ENCODE measurements around the gene GAPDHS.
A peak's percentile ranks its signal among the peaks of the same experiment; 100 is the strongest.

The GAPDHS gene

DNA sequence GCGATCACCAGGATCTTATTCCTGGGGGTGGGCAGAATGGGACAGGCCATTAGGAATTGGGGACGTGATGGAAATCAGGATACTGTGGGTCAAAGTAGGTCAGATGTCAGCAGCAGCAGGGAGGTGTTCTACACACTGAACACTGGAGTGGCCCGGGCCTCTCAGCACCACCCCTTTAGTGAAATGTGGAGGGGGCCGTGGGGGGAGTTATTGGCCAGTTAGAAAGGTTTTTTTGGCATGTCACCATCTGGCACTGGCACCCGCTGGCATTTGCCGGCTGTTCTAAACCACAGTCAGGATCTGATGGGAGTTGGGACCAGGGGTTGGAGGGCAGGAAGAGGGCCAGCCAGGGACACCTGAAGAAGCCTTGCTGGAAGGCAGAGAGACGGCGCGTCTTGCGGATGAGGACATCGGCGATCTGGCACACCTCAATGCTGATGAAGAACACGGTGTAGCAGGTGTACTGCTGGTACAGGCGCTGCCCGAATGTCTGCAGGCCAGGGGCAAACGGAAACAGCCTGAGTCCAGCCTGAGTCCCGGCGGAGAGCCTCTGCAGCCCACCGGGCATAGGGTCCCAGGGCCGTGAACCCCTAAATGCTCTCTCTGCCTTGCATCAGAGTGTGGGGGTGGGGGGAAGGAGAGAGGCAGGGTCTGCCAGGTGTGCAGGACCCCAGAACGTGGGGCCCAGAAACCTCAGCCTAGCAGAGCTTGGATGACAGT lies 18.0 kb downstream of the GAPDHS start:
- H3K4me3 ChIP-seq (ENCODE audit: low read depth, low read length): no peak overlapping the region
- no peaks in the 10 kb centered on the region for H3K9me3 ChIP-seq (ENCODE audit: control insufficient read depth, insufficient read depth, low read length)
- H3K4me1 ChIP-seq (ENCODE audit: control insufficient read depth, insufficient read depth, low read length): peaks cover 3% of the 10 kb centered on the region; the same call in 1 of the 2 replicates
- H3K27me3 ChIP-seq (ENCODE audit: control insufficient read depth, insufficient read depth, low read length): 0 out of 2 replicates have a peak, but pooled peaks cover 4% of the 10 kb centered on the region
- H3K27ac ChIP-seq (ENCODE audit: low read depth, low read length): no peak overlapping the region
- no peak overlapping the region for H3K9ac ChIP-seq (ENCODE audit: low read depth, low read length)
- H3K36me3 ChIP-seq (ENCODE audit: control insufficient read depth, insufficient read depth, low read length): peaks cover 37% of the 10 kb centered on the region

DNA sequence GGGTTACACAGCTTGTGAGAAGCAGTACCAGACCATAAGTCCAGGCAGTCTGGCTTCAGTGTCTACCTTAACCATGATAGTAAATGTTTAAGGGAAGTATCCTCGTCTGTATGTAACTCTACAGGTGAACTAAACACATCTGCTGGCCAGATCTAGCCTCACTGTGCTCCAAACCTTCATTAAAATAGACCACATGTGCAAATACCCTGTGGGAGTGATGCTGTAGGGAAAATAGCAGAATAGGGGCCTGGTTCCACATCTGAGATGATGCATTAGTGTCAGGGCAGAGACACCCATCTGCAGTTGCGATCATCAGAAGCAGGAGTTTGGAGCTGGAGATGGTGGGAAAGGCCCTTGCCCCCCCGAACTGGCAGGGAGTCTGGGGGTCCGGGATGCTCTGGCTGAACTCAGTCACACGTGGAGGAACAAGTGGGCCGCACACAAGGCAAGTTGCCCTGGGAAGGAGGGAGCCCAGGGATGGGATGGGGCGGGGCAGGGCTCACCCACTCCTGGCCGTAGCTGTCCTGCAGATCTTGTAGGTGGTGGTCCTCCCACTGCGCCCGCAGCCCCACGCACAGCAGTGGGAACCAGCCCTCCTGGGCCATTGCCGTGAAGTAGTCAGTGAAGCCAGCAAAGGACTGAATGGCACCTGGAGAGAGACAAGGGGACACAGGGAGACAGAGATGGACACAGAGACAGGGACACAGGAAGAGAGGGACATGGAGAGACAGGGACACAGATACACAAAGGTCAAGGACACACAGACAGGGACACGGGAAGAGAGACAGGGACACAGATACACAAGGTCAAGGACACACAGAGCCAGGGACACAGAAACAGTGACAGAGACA lies 19.5 kb downstream of the GAPDHS start:
- Histone ChIP-seq H3K9ac (ENCODE audit: low read depth, low read length) (no peak overlapping the region), H3K36me3 (ENCODE audit: control insufficient read depth, insufficient read depth, low read length) (peaks cover 23% of the 10 kb centered on the region), H3K4me1 (ENCODE audit: control insufficient read depth, insufficient read depth, low read length) (no peaks in the 10 kb centered on the region), H3K27ac (ENCODE audit: low read depth, low read length) (no peak overlapping the region), H3K9me3 (ENCODE audit: control insufficient read depth, insufficient read depth, low read length) (no peaks in the 10 kb centered on the region), H3K4me3 (ENCODE audit: low read depth, low read length) (no peak overlapping the region), H3K27me3 (ENCODE audit: control insufficient read depth, insufficient read depth, low read length) (0 out of 2 replicates have a peak, but pooled peaks cover 13% of the 10 kb centered on the region)

DNA sequence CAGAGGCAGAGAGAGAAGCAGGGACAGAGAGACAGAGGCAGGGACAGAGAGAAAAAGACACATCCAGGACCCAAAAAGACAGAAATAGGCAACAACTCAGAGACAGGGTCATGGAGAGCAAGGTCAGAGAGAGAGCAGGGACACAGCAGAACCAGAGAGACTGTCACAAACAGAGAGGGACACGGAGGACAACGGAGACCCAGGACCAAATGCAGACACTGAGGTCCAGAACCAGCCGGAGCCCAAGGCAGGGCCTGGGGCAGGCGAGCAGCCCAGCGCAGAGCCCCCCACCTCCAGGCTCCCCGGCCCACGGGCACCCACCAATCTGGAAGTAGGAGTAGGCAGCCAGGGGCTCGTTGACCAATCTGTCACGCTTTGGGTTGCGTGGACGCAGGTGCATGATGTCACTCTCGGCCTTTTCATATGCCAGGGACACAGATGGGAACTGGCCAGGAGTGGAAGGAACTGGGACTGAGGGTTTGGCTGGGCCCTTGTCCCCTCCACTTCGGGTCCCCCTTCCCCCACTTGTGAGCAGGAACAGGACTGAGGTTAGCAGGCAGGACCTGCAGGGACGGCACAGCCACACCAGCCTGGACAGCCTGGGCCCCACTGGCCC lies 20.2 kb downstream of the GAPDHS start:
- H3K4me1 ChIP-seq (ENCODE audit: control insufficient read depth, insufficient read depth, low read length): no peaks in the 10 kb centered on the region
- H3K27ac ChIP-seq (ENCODE audit: low read depth, low read length): no peak overlapping the region
- peaks cover 16% of the 10 kb centered on the region for H3K36me3 ChIP-seq (ENCODE audit: control insufficient read depth, insufficient read depth, low read length)
- no peaks in the 10 kb centered on the region for H3K9me3 ChIP-seq (ENCODE audit: control insufficient read depth, insufficient read depth, low read length)
- peaks cover 15% of the 10 kb centered on the region for H3K27me3 ChIP-seq (ENCODE audit: control insufficient read depth, insufficient read depth, low read length)
- H3K9ac ChIP-seq (ENCODE audit: low read depth, low read length): no peak overlapping the region
- no peak overlapping the region for H3K4me3 ChIP-seq (ENCODE audit: low read depth, low read length)

DNA sequence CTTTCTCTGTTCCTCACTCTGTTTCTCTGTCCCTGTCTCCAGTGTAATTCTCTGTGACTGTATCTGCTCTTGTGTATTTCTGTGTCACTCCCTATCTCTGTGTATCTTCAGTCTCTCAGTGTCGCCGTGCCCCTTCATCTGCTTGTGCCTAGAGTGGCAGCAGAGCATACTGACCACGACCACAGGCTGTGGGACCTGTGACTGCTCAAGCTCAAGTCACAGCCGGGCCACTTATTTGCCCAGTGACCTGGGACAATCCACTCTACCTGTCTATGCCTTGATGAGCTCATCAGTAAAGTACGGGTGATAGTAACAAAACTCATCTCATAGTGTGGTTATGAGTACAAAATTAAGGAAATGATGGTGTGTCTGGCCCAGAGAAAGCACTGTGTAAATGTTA lies 20.8 kb downstream of the GAPDHS start:
- no peak overlapping the region for H3K4me3 ChIP-seq (ENCODE audit: low read depth, low read length)
- H3K9ac ChIP-seq (ENCODE audit: low read depth, low read length): no peak overlapping the region
- no peaks in the 10 kb centered on the region for H3K4me1 ChIP-seq (ENCODE audit: control insufficient read depth, insufficient read depth, low read length)
- H3K27me3 ChIP-seq (ENCODE audit: control insufficient read depth, insufficient read depth, low read length): peaks cover 21% of the 10 kb centered on the region
- no peaks in the 10 kb centered on the region for H3K9me3 ChIP-seq (ENCODE audit: control insufficient read depth, insufficient read depth, low read length)
- peaks cover 14% of the 10 kb centered on the region for H3K36me3 ChIP-seq (ENCODE audit: control insufficient read depth, insufficient read depth, low read length)
- H3K27ac ChIP-seq (ENCODE audit: low read depth, low read length): no peak overlapping the region

DNA sequence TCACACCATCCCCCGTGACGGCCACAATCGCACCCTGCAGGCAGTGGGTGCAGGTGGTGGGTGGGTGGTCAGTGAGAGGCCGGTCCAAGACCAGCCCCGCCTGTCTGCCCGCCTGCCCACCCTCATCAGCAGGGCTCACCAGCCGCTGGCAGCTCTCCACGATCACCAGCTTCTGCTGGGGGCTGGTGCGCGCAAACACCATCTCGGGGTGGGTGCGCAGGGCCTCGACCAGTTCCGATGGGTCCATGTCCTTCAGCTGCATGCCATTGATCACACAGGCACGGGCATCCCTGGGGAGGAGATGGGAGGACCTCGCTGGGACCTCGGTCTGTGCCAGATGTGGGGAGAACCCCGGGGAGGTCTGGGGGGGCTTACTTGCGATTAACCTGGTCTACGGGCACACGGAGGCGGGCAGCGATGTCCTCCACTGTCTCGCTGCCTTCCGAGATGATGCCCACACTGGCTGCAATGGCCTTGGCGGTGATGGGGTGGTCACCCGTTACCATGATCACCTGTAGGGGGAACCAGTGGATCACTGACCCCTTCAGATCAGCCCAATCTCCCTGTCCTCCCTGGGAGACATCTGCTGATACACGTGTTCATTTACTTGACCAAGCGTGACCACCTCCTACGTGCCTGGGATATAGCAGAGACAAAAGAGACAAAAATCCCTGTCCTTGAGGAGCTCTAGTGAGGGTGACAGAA lies 22.2 kb downstream of the GAPDHS start:
- Histone ChIP-seq H3K4me1 (ENCODE audit: control insufficient read depth, insufficient read depth, low read length) (no peaks in the 10 kb centered on the region), H3K9me3 (ENCODE audit: control insufficient read depth, insufficient read depth, low read length) (no peaks in the 10 kb centered on the region), H3K27me3 (ENCODE audit: control insufficient read depth, insufficient read depth, low read length) (peaks cover 32% of the 10 kb centered on the region), H3K36me3 (ENCODE audit: control insufficient read depth, insufficient read depth, low read length) (peaks cover 6% of the 10 kb centered on the region; the same call in 1 of the 2 replicates), H3K27ac (ENCODE audit: low read depth, low read length) (no peak overlapping the region), H3K4me3 (ENCODE audit: low read depth, low read length) (no peak overlapping the region), H3K9ac (ENCODE audit: low read depth, low read length) (no peak overlapping the region)

DNA sequence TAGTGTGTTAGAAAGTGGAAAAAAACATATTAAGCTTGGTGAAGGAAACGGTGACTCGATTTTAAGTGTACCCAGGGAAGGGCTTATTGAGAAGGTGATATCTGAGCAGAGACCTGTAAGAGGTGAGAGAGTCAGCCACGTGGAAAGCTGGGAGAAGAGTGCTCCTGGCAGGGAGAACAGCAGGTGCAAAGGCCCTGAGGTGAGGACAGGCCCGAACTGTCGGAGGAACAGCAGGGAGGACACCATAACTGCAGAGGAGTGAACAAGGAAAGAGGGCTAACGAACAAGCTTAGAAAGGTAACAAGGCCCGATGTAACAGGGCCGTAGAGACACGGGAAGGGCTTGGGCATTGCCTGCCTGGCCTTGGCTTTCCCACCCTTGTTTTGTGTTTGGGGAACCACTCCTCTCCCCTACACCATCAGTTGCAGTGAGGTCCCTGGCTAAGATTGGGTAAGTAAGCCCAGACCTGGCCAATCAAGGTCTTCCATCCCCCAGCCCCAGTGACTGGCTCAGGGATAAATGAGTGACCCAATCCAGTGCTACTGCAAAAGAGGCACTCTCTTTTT lies 22.9 kb downstream of the GAPDHS start:
- no peak overlapping the region for H3K4me3 ChIP-seq (ENCODE audit: low read depth, low read length)
- no peaks in the 10 kb centered on the region for H3K36me3 ChIP-seq (ENCODE audit: control insufficient read depth, insufficient read depth, low read length)
- H3K27ac ChIP-seq (ENCODE audit: low read depth, low read length): no peak overlapping the region
- H3K9ac ChIP-seq (ENCODE audit: low read depth, low read length): no peak overlapping the region
- H3K27me3 ChIP-seq (ENCODE audit: control insufficient read depth, insufficient read depth, low read length): peaks cover 37% of the 10 kb centered on the region
- H3K9me3 ChIP-seq (ENCODE audit: control insufficient read depth, insufficient read depth, low read length): no peaks in the 10 kb centered on the region
- H3K4me1 ChIP-seq (ENCODE audit: control insufficient read depth, insufficient read depth, low read length): no peaks in the 10 kb centered on the region

DNA sequence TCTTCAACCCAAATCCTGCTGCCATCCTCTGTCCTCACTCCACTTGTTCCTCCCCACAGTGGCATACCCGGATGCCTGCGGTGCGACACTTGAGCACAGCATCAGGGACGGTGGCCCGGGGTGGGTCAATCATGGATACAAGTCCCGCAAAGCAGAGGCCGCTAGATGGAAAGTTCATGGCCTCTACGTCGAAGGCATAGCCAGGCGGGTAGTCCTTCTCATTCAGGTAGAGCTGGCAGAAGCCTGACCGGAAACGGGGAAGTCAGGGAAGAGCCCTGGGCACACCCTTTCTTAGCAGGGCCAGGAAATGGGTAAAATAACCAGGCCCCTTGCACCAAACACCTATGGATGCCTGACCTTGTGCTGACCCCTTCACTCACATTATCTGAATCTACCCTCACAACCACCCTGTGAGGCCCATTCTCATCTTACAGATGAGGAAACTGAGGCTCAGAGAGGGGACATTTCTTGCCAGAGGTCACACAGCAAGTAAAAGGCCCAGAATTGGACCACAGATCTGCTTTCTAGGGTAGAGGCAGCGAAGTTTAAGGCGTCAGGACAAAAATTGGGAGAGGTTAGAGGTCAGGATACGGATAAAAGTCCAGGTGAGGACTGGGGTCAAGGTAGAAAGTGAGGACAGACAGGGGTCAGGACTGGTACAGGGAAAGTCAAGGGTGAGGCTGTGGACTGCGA lies 23.7 kb downstream of the GAPDHS start:
- Histone ChIP-seq H3K36me3 (ENCODE audit: control insufficient read depth, insufficient read depth, low read length) (no peaks in the 10 kb centered on the region), H3K27me3 (ENCODE audit: control insufficient read depth, insufficient read depth, low read length) (peaks cover 37% of the 10 kb centered on the region), H3K9ac (ENCODE audit: low read depth, low read length) (no peak overlapping the region), H3K27ac (ENCODE audit: low read depth, low read length) (no peak overlapping the region), H3K9me3 (ENCODE audit: control insufficient read depth, insufficient read depth, low read length) (no peaks in the 10 kb centered on the region), H3K4me1 (ENCODE audit: control insufficient read depth, insufficient read depth, low read length) (no peaks in the 10 kb centered on the region), H3K4me3 (ENCODE audit: low read depth, low read length) (peak overlapping the region; percentile 80; the same call in 1 of the 2 replicates)

DNA sequence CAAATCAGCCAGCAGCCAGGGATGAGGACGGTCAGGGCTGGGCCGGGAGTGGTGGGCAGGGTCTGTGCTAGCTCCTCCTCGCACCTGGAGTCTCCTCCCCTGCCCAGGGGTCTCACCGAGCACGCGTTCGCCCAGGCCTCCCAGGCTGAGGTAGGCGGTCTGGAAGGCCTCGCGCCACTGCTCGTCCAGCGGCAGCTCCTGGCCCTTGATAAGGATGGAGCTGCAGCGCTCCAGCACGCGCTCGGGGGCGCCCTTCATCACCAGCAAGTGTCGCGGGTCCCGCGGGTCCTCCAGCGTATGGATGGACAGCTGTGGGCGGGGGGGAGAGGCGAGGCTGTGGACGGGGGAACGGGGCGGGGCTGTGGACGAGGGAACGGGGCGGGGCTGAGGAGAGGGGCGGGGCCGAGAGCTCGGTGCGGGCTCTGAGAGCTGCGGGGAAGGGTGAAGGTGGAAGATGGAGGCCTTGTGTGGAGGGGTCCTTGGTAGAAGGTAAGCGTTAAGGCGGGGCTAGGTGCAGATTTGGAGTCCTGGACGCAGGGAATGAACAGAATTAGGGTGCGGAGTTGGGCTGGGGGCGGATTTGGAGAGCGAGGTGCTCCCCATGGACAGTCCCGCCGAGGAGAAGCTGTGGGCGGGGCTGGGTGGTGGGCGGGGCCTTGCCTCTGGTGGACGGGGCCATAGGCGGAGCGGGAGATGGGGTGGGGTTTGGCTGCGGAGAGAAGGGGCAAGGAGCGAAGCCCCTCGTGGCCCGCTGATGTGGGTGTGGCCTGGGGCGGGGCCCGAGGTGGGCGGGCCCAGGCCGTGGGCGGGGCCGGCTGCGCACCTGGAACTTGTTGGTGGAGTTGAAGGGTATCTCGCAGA lies 24.5 kb downstream of the GAPDHS start:
- no peaks in the 10 kb centered on the region for H3K9me3 ChIP-seq (ENCODE audit: control insufficient read depth, insufficient read depth, low read length)
- peak overlapping the region; percentile 80 for H3K4me3 ChIP-seq (ENCODE audit: low read depth, low read length)
- no peaks in the 10 kb centered on the region for H3K36me3 ChIP-seq (ENCODE audit: control insufficient read depth, insufficient read depth, low read length)
- H3K4me1 ChIP-seq (ENCODE audit: control insufficient read depth, insufficient read depth, low read length): no peaks in the 10 kb centered on the region
- H3K27me3 ChIP-seq (ENCODE audit: control insufficient read depth, insufficient read depth, low read length): peaks cover 37% of the 10 kb centered on the region
- no peak overlapping the region for H3K9ac ChIP-seq (ENCODE audit: low read depth, low read length)
- H3K27ac ChIP-seq (ENCODE audit: low read depth, low read length): no peak overlapping the region

DNA sequence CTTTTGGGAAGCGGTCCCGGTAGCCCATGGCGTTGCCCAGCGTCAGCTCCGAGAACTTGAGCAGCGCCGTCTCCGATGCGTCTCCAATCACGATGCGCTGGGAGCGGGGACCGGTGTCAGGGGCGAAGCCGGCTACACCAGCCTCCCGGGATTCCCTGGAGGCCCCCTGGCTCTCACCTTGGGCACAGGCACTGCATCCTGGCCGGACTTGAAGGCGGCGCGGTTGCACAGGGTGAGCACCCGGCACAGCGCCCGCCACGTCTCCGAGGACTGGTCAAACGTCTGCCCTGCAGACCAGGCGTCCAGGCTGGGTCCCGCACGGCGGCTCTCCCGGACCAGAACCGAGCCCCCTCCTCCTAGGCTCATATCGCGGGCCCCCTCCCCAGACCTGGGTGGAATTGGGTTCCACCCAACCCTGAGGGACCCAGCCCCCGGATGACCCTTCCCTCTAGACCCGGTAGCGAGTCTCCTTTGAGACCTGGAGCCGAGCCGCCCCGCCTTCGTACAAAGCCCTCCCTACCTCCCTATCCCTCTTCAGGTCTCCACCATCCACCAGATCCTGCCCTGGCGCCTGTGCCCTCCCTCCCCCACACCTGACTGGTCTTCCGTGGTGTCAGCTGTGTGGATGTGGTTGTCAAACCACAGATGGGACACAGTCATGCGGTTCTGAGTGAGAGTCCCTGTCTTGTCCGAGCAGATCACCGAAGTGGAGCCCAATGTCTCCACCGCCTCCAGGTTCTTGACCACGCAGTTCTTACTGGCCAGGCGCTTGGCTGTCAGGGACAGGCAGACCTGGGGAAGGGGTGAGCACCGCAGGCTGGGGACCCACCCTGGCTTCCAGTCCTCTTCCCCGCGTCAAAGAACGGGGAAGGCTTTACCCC lies 25.4 kb downstream of the GAPDHS start:
- Histone ChIP-seq H3K4me3 (ENCODE audit: low read depth, low read length) (peak overlapping the region; percentile 80), H3K36me3 (ENCODE audit: control insufficient read depth, insufficient read depth, low read length) (no peaks in the 10 kb centered on the region), H3K27me3 (ENCODE audit: control insufficient read depth, insufficient read depth, low read length) (peaks cover 37% of the 10 kb centered on the region), H3K27ac (ENCODE audit: low read depth, low read length) (no peak overlapping the region), H3K4me1 (ENCODE audit: control insufficient read depth, insufficient read depth, low read length) (no peaks in the 10 kb centered on the region), H3K9ac (ENCODE audit: low read depth, low read length) (no peak overlapping the region), H3K9me3 (ENCODE audit: control insufficient read depth, insufficient read depth, low read length) (no peaks in the 10 kb centered on the region)
